HEK293T (cell line): Measurements from ENCODE around the gene CAMK2A.

Experiments
- CTCF ChIA-PET: fragments of 350-600 bp; formaldehyde crosslinking; extraction: SDS; loops from one replicate; lab custom pipeline; 2021; ENCODE audit warnings: antibody characterized with exemption, inconsistent platforms; lab: Yijun Ruan, JAX
- POLR2A ChIA-PET: fragments of 350-600 bp; formaldehyde crosslinking; extraction: SDS; loops from one replicate; lab custom pipeline; 2020; ENCODE audit warnings: antibody characterized with exemption, inconsistent platforms; lab: Yijun Ruan, JAX
- DNase-seq: peaks from one replicate; pipeline ENCODE4 v3.0.0; 2012; ENCODE audit warnings: mixed read lengths; ENCODE audit errors: extremely low spot score
- ARNT ChIP-seq: fragments of 450-650 bp; IDR thresholded peaks from 2 replicates; pipeline ENCODE4 v1.6.1; 2017; ENCODE audit warnings: mild to moderate bottlenecking
- BHLHE40 ChIP-seq: fragments of 450-650 bp; IDR thresholded peaks from 2 replicates; pipeline ENCODE4 v1.6.1; 2016; ENCODE audit warnings: mild to moderate bottlenecking, moderate library complexity, borderline replicate concordance
- CTBP1 ChIP-seq: fragments of 450-650 bp; IDR thresholded peaks from 2 replicates; pipeline ENCODE4 v1.6.1; 2016; ENCODE audit warnings: borderline replicate concordance
- ELF4 ChIP-seq: fragments of 450-650 bp; IDR thresholded peaks from 2 replicates; pipeline ENCODE4 v1.6.1; 2017; ENCODE audit warnings: antibody characterized with exemption
- FOXA1 ChIP-seq: fragments of 450-650 bp; IDR thresholded peaks from 2 replicates; pipeline ENCODE4 v1.6.1; 2016; ENCODE audit warnings: mild to moderate bottlenecking
- FOXK2 ChIP-seq: fragments of 450-650 bp; IDR thresholded peaks from 2 replicates; pipeline ENCODE4 v1.6.1; 2016; ENCODE audit warnings: mild to moderate bottlenecking
- FOXM1 ChIP-seq: fragments of 450-650 bp; IDR thresholded peaks from 2 replicates; pipeline ENCODE4 v1.6.1; 2017; ENCODE audit warnings: mild to moderate bottlenecking, borderline replicate concordance
- HDGF ChIP-seq: fragments of 450-650 bp; IDR thresholded peaks from 2 replicates; pipeline ENCODE4 v1.6.1; 2017; ENCODE audit warnings: antibody characterized with exemption, borderline replicate concordance
- L3MBTL2 ChIP-seq: fragments of 450-650 bp; conservative IDR thresholded peaks from 2 replicates; pipeline ENCODE4 v1.6.1; 2016; ENCODE audit warnings: mild to moderate bottlenecking
- LEF1 ChIP-seq: fragments of 450-650 bp; IDR thresholded peaks from 2 replicates; pipeline ENCODE4 v1.6.1; 2017; ENCODE audit warnings: mild to moderate bottlenecking, borderline replicate concordance
- NFRKB ChIP-seq: fragments of 450-650 bp; IDR thresholded peaks from 2 replicates; pipeline ENCODE4 v1.6.1; 2016; ENCODE audit warnings: mild to moderate bottlenecking, moderate library complexity
- SP1 ChIP-seq: fragments of 450-650 bp; IDR thresholded peaks from 2 replicates; pipeline ENCODE4 v1.6.1; 2017
- SUZ12 ChIP-seq: fragments of 450-650 bp; IDR thresholded peaks from 2 replicates; pipeline ENCODE4 v1.6.1; 2016; ENCODE audit warnings: mild to moderate bottlenecking
- TARDBP ChIP-seq: fragments of 450-650 bp; IDR thresholded peaks from 2 replicates; pipeline ENCODE4 v1.6.1; 2016
- ZNF384 ChIP-seq: fragments of 450-650 bp; IDR thresholded peaks from 2 replicates; pipeline ENCODE4 v1.6.1; 2016
- TF ChIP-seq, protein P1 (sequence below): fragments of 450-650 bp; IDR thresholded peaks from 2 replicates; pipeline ENCODE4 v1.6.1; 2016

The CAMK2A gene

GRCh38 chr5:150181027-150181426, 108.5 kb downstream of the CAMK2A start:
- no peak for DNase-seq
- CTCF ChIA-PET = interaction anchor here (0.7 to 2.0 kb wide), 2 partner anchors 19 to 540 kb away, joined by 3 to 4 read pairs; no protein-coding TSS in a partner anchor

GRCh38 chr5:150180241-150181026, 109.1 kb downstream of the CAMK2A start:
- ChIA-PET CTCF (interaction anchor here (0.7 to 2.0 kb wide), 2 partner anchors 18 to 539 kb away, joined by 3 to 4 read pairs; no protein-coding TSS in a partner anchor), POLR2A (no interaction called here)
- no peak for DNase-seq
- TF ChIP-seq FOXK2 = no peak
- TF ChIP-seq SUZ12 = no peak
- no peak for TF ChIP-seq FOXA1
- no peak for TF ChIP-seq FOXM1
- TF ChIP-seq L3MBTL2 = no peak
- TF ChIP-seq NFRKB = no peak
- TF ChIP-seq BHLHE40 = no peak
- no peak for TF ChIP-seq CTBP1
- no peak for TF ChIP-seq TARDBP
- no peak for TF ChIP-seq HDGF
- TF ChIP-seq SP1 = no peak

More at GRCh38 chr5:150181027-150181426, 108.5 kb downstream of the CAMK2A start:
- TF ChIP-seq FOXM1 (no peak), BHLHE40 (no peak), ELF4 (no peak), ARNT (no peak)
- POLR2A ChIA-PET = no interaction called here

DNA sequence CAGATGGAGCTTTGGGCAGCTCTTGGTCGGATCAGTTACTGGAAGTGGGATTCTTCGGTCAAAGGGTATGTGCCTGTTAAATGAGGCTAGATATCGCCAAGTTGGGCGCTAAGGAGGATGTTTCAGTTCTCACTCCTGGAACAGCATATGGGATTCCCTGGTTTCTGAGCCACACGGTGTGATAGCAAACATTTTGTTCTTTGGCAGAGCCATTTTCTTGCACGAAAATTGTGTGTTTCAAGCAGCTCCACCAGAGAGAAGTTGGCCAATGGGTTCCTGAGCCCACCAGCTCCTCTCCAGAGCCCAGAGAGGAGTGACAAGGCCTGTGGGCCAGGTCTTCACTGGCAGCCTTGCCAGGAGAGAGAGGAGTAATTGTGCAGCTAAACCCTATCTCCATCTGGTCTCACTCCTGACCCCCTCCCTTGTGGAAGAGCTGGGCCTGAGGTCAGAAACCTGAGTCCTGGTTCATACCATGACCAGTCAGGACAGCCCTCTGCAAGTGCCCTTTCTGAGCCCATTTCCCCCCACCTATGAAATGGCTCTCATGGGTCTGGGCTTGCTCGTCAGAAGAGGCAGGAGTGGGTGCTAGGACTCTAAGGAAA, 110.5 kb downstream of the CAMK2A start:
- CTCF ChIA-PET = interaction anchor here (0.6 to 1.1 kb wide), 3 partner anchors 16 to 19 kb away, joined by 3 read pairs; no protein-coding TSS in a partner anchor
- no peak for DNase-seq
- POLR2A ChIA-PET = no interaction called here
- no peak for TF ChIP-seq BHLHE40
- no peak for TF ChIP-seq ZNF384
- no peak for TF ChIP-seq ELF4
- TF ChIP-seq SUZ12 = no peak
- TF ChIP-seq SP1 = no peak
- no peak for TF ChIP-seq FOXM1
- TF ChIP-seq FOXA1 = no peak
- TF ChIP-seq L3MBTL2 = no peak
- TF ChIP-seq ARNT = no peak
- TF ChIP-seq LEF1 = no peak

- POLR2A ChIA-PET = no interaction called here
- CTCF ChIA-PET = interaction anchor here (0.6 kb wide), 1 partner anchor 18 kb away, joined by 3 read pairs; no protein-coding TSS in a partner anchor
Observed at GRCh38 chr5:150178262-150178661, 111.3 kb downstream of the CAMK2A start.

GRCh38 chr5:150177721-150178120, 111.9 kb downstream of the CAMK2A start:
- CTCF ChIA-PET = no interaction called here
- POLR2A ChIA-PET = no interaction called here
- TF ChIP-seq L3MBTL2 (no peak), SP1 (no peak), NFRKB (no peak), CTBP1 (no peak), FOXA1 (no peak), BHLHE40 (no peak), FOXM1 (no peak), TARDBP (no peak), ELF4 (no peak), FOXK2 (no peak), LEF1 (no peak), HDGF (no peak), SUZ12 (no peak), ZNF384 (no peak), ARNT (no peak)
- TF ChIP-seq, protein P1, sequence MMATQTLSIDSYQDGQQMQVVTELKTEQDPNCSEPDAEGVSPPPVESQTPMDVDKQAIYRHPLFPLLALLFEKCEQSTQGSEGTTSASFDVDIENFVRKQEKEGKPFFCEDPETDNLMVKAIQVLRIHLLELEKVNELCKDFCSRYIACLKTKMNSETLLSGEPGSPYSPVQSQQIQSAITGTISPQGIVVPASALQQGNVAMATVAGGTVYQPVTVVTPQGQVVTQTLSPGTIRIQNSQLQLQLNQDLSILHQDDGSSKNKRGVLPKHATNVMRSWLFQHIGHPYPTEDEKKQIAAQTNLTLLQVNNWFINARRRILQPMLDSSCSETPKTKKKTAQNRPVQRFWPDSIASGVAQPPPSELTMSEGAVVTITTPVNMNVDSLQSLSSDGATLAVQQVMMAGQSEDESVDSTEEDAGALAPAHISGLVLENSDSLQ = no peak
- DNase-seq = no peak

More at GRCh38 chr5:150178262-150178661, 111.3 kb downstream of the CAMK2A start:
- no peak for TF ChIP-seq SUZ12
- no peak for TF ChIP-seq ZNF384
- TF ChIP-seq BHLHE40 = no peak
- no peak for TF ChIP-seq FOXK2
- no peak for TF ChIP-seq ARNT
- no peak for TF ChIP-seq NFRKB
- no peak for TF ChIP-seq HDGF
- TF ChIP-seq TARDBP = no peak
- TF ChIP-seq SP1 = no peak
- no peak for DNase-seq

GRCh38 chr5:150176745-150177477, 112.7 kb downstream of the CAMK2A start:
- no peak for DNase-seq
- CTCF ChIA-PET = interaction anchor here (1.1 to 1.6 kb wide), 3 partner anchors 8 to 16 kb away, joined by 3 to 4 read pairs (median 3); no protein-coding TSS in a partner anchor
- POLR2A ChIA-PET = no interaction called here

More at GRCh38 chr5:150176745-150177477, 112.7 kb downstream of the CAMK2A start:
- TF ChIP-seq ZNF384 (no peak), SP1 (no peak), TARDBP (no peak), ARNT (no peak), BHLHE40 (no peak), HDGF (no peak), NFRKB (no peak), FOXK2 (no peak), LEF1 (no peak), FOXM1 (no peak), CTBP1 (no peak), L3MBTL2 (no peak), ELF4 (no peak), SUZ12 (no peak), FOXA1 (no peak)
- TF ChIP-seq, protein P1 = no peak
